A549 (cell line): ENCODE results near the gene TMEM37.

ENCODE experiments used
- BHLHE40 ChIP-seq: IDR thresholded peaks from 2 replicates; pipeline ENCODE4 v1.6.1; 2012; ENCODE audit warnings: low read depth, low read length, inconsistent platforms
- CTCF ChIP-seq: fragments of >200 bp; sonication (Bioruptor Twin); formaldehyde crosslinking; IDR thresholded peaks from 3 replicates; pipeline ENCODE4 v1.5.1; 2016
- HEYL ChIP-seq: fragments of 250-450 bp; sonication (Bioruptor Pico); IDR thresholded peaks from 2 replicates; pipeline ENCODE4 v1.8.0; 2021; ENCODE audit warnings: mild to moderate bottlenecking, moderate library complexity
- JUN ChIP-seq, 2 experiments: fragments of >200 bp; sonication (Bioruptor Twin); formaldehyde crosslinking; IDR thresholded peaks; 2 replicates in 1 of 2; 3 replicates in 1 of 2; pipeline ENCODE4 v1.6.1; 2016 to 2017
- POLR2A ChIP-seq: IDR thresholded peaks from 2 replicates; pipeline ENCODE4 v1.6.1; 2012; ENCODE audit warnings: mild to moderate bottlenecking, low read length
- POLR2AphosphoS2 ChIP-seq: conservative IDR thresholded peaks from 2 replicates; pipeline ENCODE4 v1.6.1; 2012; ENCODE audit warnings: low read length, improper control_type of control experiment, inconsistent platforms
- RCOR1 ChIP-seq: fragments of 150-350 bp; IDR thresholded peaks from 2 replicates; pipeline ENCODE4 v1.6.1; 2014; ENCODE audit warnings: antibody characterized with exemption, low read length, low read depth
- REST ChIP-seq: fragments of 200-600 bp; sonication (generic); IDR thresholded peaks from 2 replicates; pipeline ENCODE4 v1.6.1; 2016; ENCODE audit warnings: antibody characterized with exemption, mild to moderate bottlenecking, moderate library complexity
- RNF2 ChIP-seq: fragments of 200-600 bp; sonication (generic); IDR thresholded peaks from 2 replicates; pipeline ENCODE4 v1.6.1; 2016; ENCODE audit warnings: low read depth, mild to moderate bottlenecking, antibody characterized with exemption, moderate library complexity, borderline replicate concordance
- USF2 ChIP-seq: fragments of 450-650 bp; IDR thresholded peaks from 2 replicates; pipeline ENCODE4 v1.6.1; 2014; ENCODE audit warnings: antibody characterized with exemption
- ZNF302 ChIP-seq: fragments of 250-450 bp; sonication (Bioruptor Pico); IDR thresholded peaks from 2 replicates; pipeline ENCODE4 v1.9.0; 2021; ENCODE audit warnings: inconsistent platforms, mild to moderate bottlenecking, moderate library complexity
- TF ChIP-seq, protein P1 (sequence below): IDR thresholded peaks from 2 replicates; pipeline ENCODE4 v1.6.1; 2012

DNA sequence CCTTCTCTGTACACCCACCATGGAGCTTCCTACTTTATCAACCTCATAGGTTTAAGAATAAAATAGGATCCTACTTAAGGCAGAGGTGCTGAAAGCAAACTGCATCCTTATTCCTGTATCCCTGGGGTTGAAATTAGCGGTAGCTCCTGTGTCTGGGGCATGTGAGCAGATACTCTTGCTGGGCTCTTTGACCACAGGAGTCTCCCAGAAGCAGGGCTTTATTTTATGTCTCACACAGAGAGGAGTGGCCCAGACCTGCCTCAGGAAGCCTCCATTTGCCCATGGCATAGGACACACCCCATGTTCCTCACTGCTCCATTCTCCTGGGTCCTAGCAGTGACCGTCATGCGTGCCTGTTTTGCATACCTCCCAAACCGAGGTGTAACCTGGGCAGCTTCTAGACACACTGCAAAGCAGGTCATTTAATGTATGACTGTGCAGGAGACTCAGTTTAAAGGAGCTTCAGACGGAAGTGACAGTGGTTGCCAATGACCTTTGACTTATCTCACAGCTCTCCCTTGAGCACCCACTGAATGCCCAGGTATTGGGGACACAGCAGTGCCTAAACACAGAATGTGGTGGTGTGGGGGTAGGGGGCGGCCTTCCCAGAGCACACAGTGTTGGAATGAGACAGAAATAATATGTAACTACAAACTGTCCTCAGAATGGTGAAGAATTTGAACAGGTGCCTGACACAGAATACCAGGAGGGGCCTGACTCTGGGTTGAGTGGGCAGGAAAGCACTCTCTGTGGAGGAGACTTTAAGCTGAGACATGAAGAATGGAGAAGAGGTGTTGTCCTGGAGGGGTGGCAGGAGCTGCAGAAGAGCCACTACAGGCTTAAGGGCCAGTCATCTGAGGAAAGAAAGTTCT is 3.7 kb downstream of the TMEM37 start:
- no peak for TF ChIP-seq CTCF
- TF ChIP-seq POLR2A = no peak
- no peak for TF ChIP-seq POLR2AphosphoS2
- TF ChIP-seq RNF2 = no peak
- TF ChIP-seq REST = no peak
- TF ChIP-seq RCOR1 = no peak
- no peak for TF ChIP-seq USF2
- TF ChIP-seq JUN (IDR thresholded peaks at IDR 0.05) = no peak
- TF ChIP-seq, protein P1, sequence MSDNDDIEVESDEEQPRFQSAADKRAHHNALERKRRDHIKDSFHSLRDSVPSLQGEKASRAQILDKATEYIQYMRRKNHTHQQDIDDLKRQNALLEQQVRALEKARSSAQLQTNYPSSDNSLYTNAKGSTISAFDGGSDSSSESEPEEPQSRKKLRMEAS = no peak
- no peak for TF ChIP-seq HEYL (CRISPR knock-in tag)
- no peak for TF ChIP-seq BHLHE40
- TF ChIP-seq ZNF302 (CRISPR knock-in tag) = no peak
